ENCODE data around the gene SLC25A52. TPM values are rescaled to one million over a fixed set of nuclear protein-coding genes. Genes with fewer than 3 reads are reported as not detected.

SLC25A52 gene
- total RNA-seq, 4 donors from 2014 or later, result 0.83 TPM; not detected in 3

GRCh38 chr18:31773774-31774476 is 13.2 kb upstream of the SLC25A52 start:
- no peak for DNase-seq (ENCODE audit: extremely low spot score)
- intact Hi-C loops (cut with DNase I), result no loop called here
- Histone ChIP-seq H3K4me1 (no peaks in the 10 kb centered on the region), H3K36me3 (no peaks in the 10 kb centered on the region), H3K27ac (replicated peaks in 1 of 4) (no peak overlapping the region), H3K9me3 (peaks cover 0 to 14% (median 11%) of the 10 kb centered on the region in 4 donors), H3K27me3 (no peaks in the 10 kb centered on the region), H3K4me3 (no peak overlapping the region)
- TF ChIP-seq POLR2AphosphoS5 (IDR thresholded peaks at IDR 0.05), result no peak
- TF ChIP-seq POLR2A (IDR thresholded peaks at IDR 0.05; ENCODE audit: low read depth), result no peak
- TF ChIP-seq, protein P1, sequence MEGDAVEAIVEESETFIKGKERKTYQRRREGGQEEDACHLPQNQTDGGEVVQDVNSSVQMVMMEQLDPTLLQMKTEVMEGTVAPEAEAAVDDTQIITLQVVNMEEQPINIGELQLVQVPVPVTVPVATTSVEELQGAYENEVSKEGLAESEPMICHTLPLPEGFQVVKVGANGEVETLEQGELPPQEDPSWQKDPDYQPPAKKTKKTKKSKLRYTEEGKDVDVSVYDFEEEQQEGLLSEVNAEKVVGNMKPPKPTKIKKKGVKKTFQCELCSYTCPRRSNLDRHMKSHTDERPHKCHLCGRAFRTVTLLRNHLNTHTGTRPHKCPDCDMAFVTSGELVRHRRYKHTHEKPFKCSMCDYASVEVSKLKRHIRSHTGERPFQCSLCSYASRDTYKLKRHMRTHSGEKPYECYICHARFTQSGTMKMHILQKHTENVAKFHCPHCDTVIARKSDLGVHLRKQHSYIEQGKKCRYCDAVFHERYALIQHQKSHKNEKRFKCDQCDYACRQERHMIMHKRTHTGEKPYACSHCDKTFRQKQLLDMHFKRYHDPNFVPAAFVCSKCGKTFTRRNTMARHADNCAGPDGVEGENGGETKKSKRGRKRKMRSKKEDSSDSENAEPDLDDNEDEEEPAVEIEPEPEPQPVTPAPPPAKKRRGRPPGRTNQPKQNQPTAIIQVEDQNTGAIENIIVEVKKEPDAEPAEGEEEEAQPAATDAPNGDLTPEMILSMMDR (IDR thresholded peaks at IDR 0.05), result no peak
- no peak for TF ChIP-seq EP300 (IDR thresholded peaks at IDR 0.05)
- 87% methylated on average over 9 of the region's 9 CpGs for WGBS

GRCh38 chr18:31772699-31773098 is 12.0 kb upstream of the SLC25A52 start:
- Histone ChIP-seq H3K4me1 (no peaks in the 10 kb centered on the region), H3K27me3 (no peaks in the 10 kb centered on the region), H3K27ac (replicated peaks in 1 of 4) (no peak overlapping the region), H3K36me3 (no peaks in the 10 kb centered on the region), H3K9me3 (peaks cover 0 to 3% (median under 1%) of the 10 kb centered on the region in 4 donors), H3K4me3 (no peak overlapping the region)
- intact Hi-C loops (cut with DNase I), result no loop called here
- DNase-seq (ENCODE audit: extremely low spot score), result no peak
- 90% methylated on average over 3 of the region's 3 CpGs for WGBS
- no peak for TF ChIP-seq POLR2AphosphoS5 (IDR thresholded peaks at IDR 0.05)
- no peak for TF ChIP-seq POLR2A (IDR thresholded peaks at IDR 0.05; ENCODE audit: low read depth)
- TF ChIP-seq EP300 (IDR thresholded peaks at IDR 0.05), result no peak
- TF ChIP-seq, protein P1 (IDR thresholded peaks at IDR 0.05), result no peak

GRCh38 chr18:31750273-31750672 is 10.4 kb downstream of the SLC25A52 start:
- 63% methylated on average over 3 of the region's 3 CpGs for WGBS
- H3K4me1 ChIP-seq, result no peaks in the 10 kb centered on the region
- intact Hi-C loops (cut with DNase I), result no loop called here
- no peaks in the 10 kb centered on the region for H3K36me3 ChIP-seq
- no peaks in the 10 kb centered on the region for H3K9me3 ChIP-seq
- DNase-seq (ENCODE audit: extremely low spot score), result no peak
- no peak overlapping the region for H3K4me3 ChIP-seq
- TF ChIP-seq POLR2A (IDR thresholded peaks at IDR 0.05; ENCODE audit: low read depth), result no peak
- TF ChIP-seq POLR2AphosphoS5 (IDR thresholded peaks at IDR 0.05), result no peak
- no peak for TF ChIP-seq EP300 (IDR thresholded peaks at IDR 0.05)
- TF ChIP-seq, protein P1 (IDR thresholded peaks at IDR 0.05), result no peak
- no peak overlapping the region for H3K27ac ChIP-seq (replicated peaks in 1 of 4)
- H3K27me3 ChIP-seq, result no peaks in the 10 kb centered on the region

GRCh38 chr18:31746396-31746795 is 14.3 kb downstream of the SLC25A52 start:
- Histone ChIP-seq H3K9me3 (no peaks in the 10 kb centered on the region), H3K36me3 (no peaks in the 10 kb centered on the region), H3K27ac (replicated peaks in 1 of 4) (no peak overlapping the region), H3K4me1 (no peaks in the 10 kb centered on the region), H3K4me3 (no peak overlapping the region), H3K27me3 (no peaks in the 10 kb centered on the region)
- 78% methylated on average over 4 of the region's 4 CpGs for WGBS
- TF ChIP-seq POLR2A (IDR thresholded peaks at IDR 0.05; ENCODE audit: low read depth), result no peak
- no peak for TF ChIP-seq POLR2AphosphoS5 (IDR thresholded peaks at IDR 0.05)
- TF ChIP-seq EP300 (IDR thresholded peaks at IDR 0.05), result no peak
- TF ChIP-seq, protein P1 (IDR thresholded peaks at IDR 0.05), result no peak
- no peak for DNase-seq (ENCODE audit: extremely low spot score)
- intact Hi-C loops (cut with DNase I), result no loop called here

Data from esophagus muscularis mucosa (tissue), 4 donors.